ENCODE results near the gene SLC30A4. TPM values are rescaled to one million over a fixed set of nuclear protein-coding genes. Genes with fewer than 3 reads are reported as not detected.

SLC30A4 gene
- total RNA-seq, 2 donors from 2014 or later, result 0.53 to 1.2 TPM

GRCh38 chr15:45476410-45476809 lies 46.1 kb downstream of the SLC30A4 start:
- no peaks in the 10 kb centered on the region for H3K9me3 Mint-ChIP-seq
- H3K27me3 Mint-ChIP-seq (ENCODE audit: insufficient read depth), result peaks cover 87% of the 10 kb centered on the region
- no peak overlapping the region for H3K9ac ChIP-seq (ENCODE audit: extremely low read depth, low read length, poor library complexity, severe bottlenecking)
- H3K4me3 ChIP-seq (ENCODE audit: low read length), result no peak overlapping the region
- no peak overlapping the region for H3K4me3 Mint-ChIP-seq
- peaks cover 13% of the 10 kb centered on the region for H3K27me3 ChIP-seq (ENCODE audit: control insufficient read depth, insufficient read depth, low read length, poor library complexity, severe bottlenecking)
- H3K4me1 ChIP-seq (ENCODE audit: control insufficient read depth, insufficient read depth, low read length), result peaks cover 10% of the 10 kb centered on the region
- H3K36me3 Mint-ChIP-seq (ENCODE audit: low read depth), result no peaks in the 10 kb centered on the region
- no peaks in the 10 kb centered on the region for H3K36me3 ChIP-seq (ENCODE audit: control insufficient read depth, insufficient read depth, low read length)
- H3K27ac Mint-ChIP-seq, result no peak overlapping the region
- H3K27ac ChIP-seq (ENCODE audit: low read depth, low read length), result no peak overlapping the region
- DNase-seq, result no peak
- H3K9me3 ChIP-seq (ENCODE audit: control insufficient read depth, low read length), result no peaks in the 10 kb centered on the region
- peaks cover 21% of the 10 kb centered on the region for H3K4me1 Mint-ChIP-seq
- TF ChIP-seq CTCF (conservative IDR thresholded peaks at IDR 0.05), result no peak
- WGBS, 2 experiments (ENCODE audit: insufficient coverage in 1 of 2, insufficient read length in 1 of 2), result 63 to 75% methylated on average over 3 of the region's 3 CpGs

- peaks cover 13% of the 10 kb centered on the region for H3K27me3 ChIP-seq (ENCODE audit: control insufficient read depth, insufficient read depth, low read length, poor library complexity, severe bottlenecking)
- peaks cover 87% of the 10 kb centered on the region for H3K27me3 Mint-ChIP-seq (ENCODE audit: insufficient read depth)
Observed at GRCh38 chr15:45474799-45475198, 47.8 kb downstream of the SLC30A4 start.

GRCh38 chr15:45473068-45473467 lies 49.5 kb downstream of the SLC30A4 start:
- Mint-ChIP-seq H3K4me1 (peaks cover 41% of the 10 kb centered on the region), H3K27me3 (ENCODE audit: insufficient read depth) (peaks cover 90% of the 10 kb centered on the region), H3K27ac (peak overlapping the region; percentile 5), H3K36me3 (ENCODE audit: low read depth) (no peaks in the 10 kb centered on the region), H3K9me3 (no peaks in the 10 kb centered on the region), H3K4me3 (no peak overlapping the region)
- TF ChIP-seq CTCF (conservative IDR thresholded peaks at IDR 0.05), result peak; percentile 14
- Histone ChIP-seq H3K36me3 (ENCODE audit: control insufficient read depth, insufficient read depth, low read length) (no peaks in the 10 kb centered on the region), H3K4me1 (ENCODE audit: control insufficient read depth, insufficient read depth, low read length) (peaks cover 16% of the 10 kb centered on the region), H3K27me3 (ENCODE audit: control insufficient read depth, insufficient read depth, low read length, poor library complexity, severe bottlenecking) (peaks cover 19% of the 10 kb centered on the region), H3K27ac (ENCODE audit: low read depth, low read length) (peak overlapping the region; percentile 50), H3K4me3 (ENCODE audit: low read length) (no peak overlapping the region), H3K9me3 (ENCODE audit: control insufficient read depth, low read length) (no peaks in the 10 kb centered on the region), H3K9ac (ENCODE audit: extremely low read depth, low read length, poor library complexity, severe bottlenecking) (no peak overlapping the region)
- DNase-seq, result peak; percentile 67
- 20 to 24% methylated on average over 1 to 2 of the region's 2 CpGs for WGBS, 2 experiments (ENCODE audit: insufficient coverage in 1 of 2, insufficient read length in 1 of 2)

More at GRCh38 chr15:45474799-45475198, 47.8 kb downstream of the SLC30A4 start:
- Histone ChIP-seq H3K36me3 (ENCODE audit: control insufficient read depth, insufficient read depth, low read length) (no peaks in the 10 kb centered on the region), H3K9me3 (ENCODE audit: control insufficient read depth, low read length) (no peaks in the 10 kb centered on the region), H3K4me1 (ENCODE audit: control insufficient read depth, insufficient read depth, low read length) (peaks cover 10% of the 10 kb centered on the region), H3K4me3 (ENCODE audit: low read length) (no peak overlapping the region), H3K9ac (ENCODE audit: extremely low read depth, low read length, poor library complexity, severe bottlenecking) (no peak overlapping the region), H3K27ac (ENCODE audit: low read depth, low read length) (no peak overlapping the region)
- Mint-ChIP-seq H3K9me3 (no peaks in the 10 kb centered on the region), H3K4me3 (no peak overlapping the region), H3K27ac (no peak overlapping the region), H3K4me1 (peaks cover 24% of the 10 kb centered on the region), H3K36me3 (ENCODE audit: low read depth) (no peaks in the 10 kb centered on the region)
- DNase-seq, result no peak
- WGBS, 2 experiments (ENCODE audit: insufficient coverage in 1 of 2, insufficient read length in 1 of 2), result 92 to 95% methylated on average over 6 of the region's 6 CpGs
- no peak for TF ChIP-seq CTCF (conservative IDR thresholded peaks at IDR 0.05)
